ENCODE measurements around the gene ATG13.

DNA sequence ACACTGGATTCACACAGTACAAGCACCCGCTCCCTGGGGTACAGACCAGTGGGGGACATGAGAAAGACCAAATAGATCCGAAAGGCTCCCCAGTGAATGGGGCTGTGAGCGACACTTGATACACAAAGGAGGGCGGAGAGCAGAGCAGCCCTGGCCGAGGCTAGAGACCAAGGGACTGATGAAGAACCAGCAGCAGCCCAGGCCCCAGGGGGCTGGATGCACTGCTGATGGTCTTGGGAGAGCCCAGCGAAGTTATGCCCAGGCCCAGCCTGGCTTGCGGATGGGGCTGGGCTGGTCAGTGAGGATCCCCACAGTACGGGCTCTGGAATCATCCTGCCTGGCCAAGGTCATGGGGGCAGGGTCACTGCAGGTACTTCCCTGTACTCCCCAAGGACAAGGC is 59.8 kb downstream of the ATG13 start:
- TF ChIP-seq, protein P1, sequence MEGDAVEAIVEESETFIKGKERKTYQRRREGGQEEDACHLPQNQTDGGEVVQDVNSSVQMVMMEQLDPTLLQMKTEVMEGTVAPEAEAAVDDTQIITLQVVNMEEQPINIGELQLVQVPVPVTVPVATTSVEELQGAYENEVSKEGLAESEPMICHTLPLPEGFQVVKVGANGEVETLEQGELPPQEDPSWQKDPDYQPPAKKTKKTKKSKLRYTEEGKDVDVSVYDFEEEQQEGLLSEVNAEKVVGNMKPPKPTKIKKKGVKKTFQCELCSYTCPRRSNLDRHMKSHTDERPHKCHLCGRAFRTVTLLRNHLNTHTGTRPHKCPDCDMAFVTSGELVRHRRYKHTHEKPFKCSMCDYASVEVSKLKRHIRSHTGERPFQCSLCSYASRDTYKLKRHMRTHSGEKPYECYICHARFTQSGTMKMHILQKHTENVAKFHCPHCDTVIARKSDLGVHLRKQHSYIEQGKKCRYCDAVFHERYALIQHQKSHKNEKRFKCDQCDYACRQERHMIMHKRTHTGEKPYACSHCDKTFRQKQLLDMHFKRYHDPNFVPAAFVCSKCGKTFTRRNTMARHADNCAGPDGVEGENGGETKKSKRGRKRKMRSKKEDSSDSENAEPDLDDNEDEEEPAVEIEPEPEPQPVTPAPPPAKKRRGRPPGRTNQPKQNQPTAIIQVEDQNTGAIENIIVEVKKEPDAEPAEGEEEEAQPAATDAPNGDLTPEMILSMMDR (conservative IDR thresholded peaks at IDR 0.05; ENCODE audit: low read depth, low read length): no peak
- TF ChIP-seq RAD21 (IDR thresholded peaks at IDR 0.05; ENCODE audit: low read length) (no peak), POLR2A (IDR thresholded peaks at IDR 0.05; ENCODE audit: low read depth, low read length) (no peak), MAZ (IDR thresholded peaks at IDR 0.05; ENCODE audit: borderline replicate concordance, low read depth, low read length) (no peak), MXI1 (IDR thresholded peaks at IDR 0.05; ENCODE audit: borderline replicate concordance, low read depth, low read length) (no peak), BHLHE40 (IDR thresholded peaks at IDR 0.05; ENCODE audit: low read depth, low read length) (no peak)

All from IMR-90 (cell line).